SK-N-SH (cell line): Measurements from ENCODE around the gene ZNF646. TPM values are rescaled to one million over a fixed set of nuclear protein-coding genes. Genes with fewer than 3 reads are reported as not detected.

ENCODE experiments used
- CTCF ChIA-PET: fragments of 300-600, 350-600 bp; formaldehyde crosslinking; extraction: SDS; loops from one replicate; lab custom pipeline; 2021; lab: Yijun Ruan, JAX
- POLR2A ChIA-PET: fragments of 350-600 bp; sonication (Branson Sonifier 250); formaldehyde crosslinking; extraction: SDS; loops from one replicate; lab custom pipeline; 2020; ENCODE audit warnings: antibody characterized with exemption, inconsistent platforms; lab: Yijun Ruan, JAX
- DNase-seq: peaks from one replicate; pipeline ENCODE4 v3.0.0; 2012
- H2AFZ ChIP-seq: fragments of 200-600 bp; sonication (generic); 2 replicates; pipeline ENCODE4 v1.8.1; 2016; ENCODE audit warnings: antibody characterized with exemption, mild to moderate bottlenecking, low read depth
- H3F3A ChIP-seq: fragments of 200-600 bp; sonication (generic); replicated peaks from 2 replicates; pipeline ENCODE3; 2016; ENCODE audit warnings: antibody characterized with exemption, mild to moderate bottlenecking; ENCODE audit not compliant: insufficient read depth
- H3K27ac ChIP-seq, 2 experiments: fragments of 200-500 bp in 1 of 2; fragments of 200-600 bp in 1 of 2; sonication (Bioruptor generic) in 1 of 2; sonication (generic), shearing (Covaris generic) in 1 of 2; 2 replicates each; pipeline versions ENCODE4 v1.5.1 to v1.6.1; 2014 to 2016; ENCODE audit warnings: low read depth in 2 of 2, inconsistent platforms in 1 of 2, low read length in 1 of 2, mild to moderate bottlenecking in 1 of 2, mixed read lengths in 1 of 2
- H3K27me3 ChIP-seq: fragments of 200-600 bp; sonication (generic), shearing (Covaris generic); 2 replicates; pipeline ENCODE4 v1.6.1; 2016; ENCODE audit warnings: mixed run types; ENCODE audit not compliant: insufficient read depth
- H3K36me3 ChIP-seq, 2 experiments: fragments of 200-500 bp in 1 of 2; fragments of 200-600 bp in 1 of 2; sonication (Bioruptor generic) in 1 of 2; sonication (generic) in 1 of 2; replicated peaks in 1 of 2; 2 replicates each; pipeline versions ENCODE3 to v1.5.1; 2014 to 2016; ENCODE audit warnings: low read length in 1 of 2, mild to moderate bottlenecking in 1 of 2; ENCODE audit not compliant: insufficient read depth in 2 of 2, control insufficient read depth in 1 of 2
- H3K4me1 ChIP-seq, 2 experiments: fragments of 200-500 bp in 1 of 2; fragments of 200-600 bp in 1 of 2; sonication (Bioruptor generic) in 1 of 2; sonication (generic), shearing (Covaris generic) in 1 of 2; 2 replicates each; pipeline versions ENCODE4 v1.5.1 to v1.6.1; 2014 to 2016; ENCODE audit warnings: low read depth in 1 of 2, low read length in 1 of 2, mixed run types in 1 of 2; ENCODE audit not compliant: insufficient read depth in 2 of 2, control insufficient read depth in 1 of 2
- H3K4me2 ChIP-seq: fragments of 200-600 bp; sonication (generic), shearing (Covaris generic); 2 replicates; pipeline ENCODE4 v1.6.1; 2017; ENCODE audit warnings: mixed run types
- H3K4me3 ChIP-seq, 2 experiments: fragments of 200-500 bp in 1 of 2; fragments of 200-600 bp in 1 of 2; sonication (Bioruptor generic) in 1 of 2; sonication (generic), shearing (Covaris generic) in 1 of 2; 2 replicates each; pipeline versions ENCODE4 v1.5.1 to v1.8.1; 2014 to 2016; ENCODE audit warnings: low read depth in 2 of 2, inconsistent platforms in 1 of 2, low read length in 1 of 2, mild to moderate bottlenecking in 1 of 2, mixed read lengths in 1 of 2, moderate library complexity in 1 of 2
- H3K79me2 ChIP-seq: fragments of 200-600 bp; sonication (generic); 2 replicates; pipeline ENCODE4 v1.8.1; 2017; ENCODE audit warnings: mild to moderate bottlenecking; ENCODE audit not compliant: insufficient read depth
- H3K9ac ChIP-seq: fragments of 200-600 bp; sonication (generic); 2 replicates; pipeline ENCODE4 v1.6.1; 2017; ENCODE audit warnings: mixed run types
- H3K9me2 ChIP-seq: fragments of 200-600 bp; sonication (generic); 2 replicates; pipeline ENCODE4 v1.6.1; 2017; ENCODE audit warnings: mixed run types
- H3K9me3 ChIP-seq: fragments of 200-600 bp; sonication (generic); 2 replicates; pipeline ENCODE4 v1.6.1; 2017; ENCODE audit warnings: mixed run types, mild to moderate bottlenecking, moderate library complexity
- H4K20me1 ChIP-seq: fragments of 200-600 bp; sonication (generic); 2 replicates; pipeline ENCODE4 v1.6.1; 2017; ENCODE audit warnings: mild to moderate bottlenecking, mixed run types; ENCODE audit not compliant: insufficient read depth
- CHD2 ChIP-seq: fragments of 150-350 bp; IDR thresholded peaks from 2 replicates; pipeline ENCODE4 v1.6.1; 2018; ENCODE audit warnings: low read length; ENCODE audit not compliant: partially characterized antibody
- MEF2A ChIP-seq: IDR thresholded peaks from 2 replicates; pipeline ENCODE4 v1.4.0; 2012; ENCODE audit warnings: low read depth, borderline replicate concordance
- MXI1 ChIP-seq: IDR thresholded peaks from 2 replicates; pipeline ENCODE4 v1.6.1; 2012; ENCODE audit warnings: mild to moderate bottlenecking, low read depth, low read length, improper control_type of control experiment
- NFIC ChIP-seq: IDR thresholded peaks from 2 replicates; pipeline ENCODE4 v1.4.0; 2012; ENCODE audit warnings: borderline replicate concordance
- NRF1 ChIP-seq: IDR thresholded peaks from 2 replicates; pipeline ENCODE4 v1.6.1; 2012; ENCODE audit warnings: low read depth, mild to moderate bottlenecking, low read length
- POLR2AphosphoS5 ChIP-seq: IDR thresholded peaks from 2 replicates; pipeline ENCODE4 v1.6.1; 2012; ENCODE audit warnings: low read depth, low read length
- SMC3 ChIP-seq: IDR thresholded peaks from 2 replicates; pipeline ENCODE4 v1.6.1; 2012; ENCODE audit warnings: low read depth, low read length, improper control_type of control experiment
- TAF1 ChIP-seq: IDR thresholded peaks from 2 replicates; pipeline ENCODE4 v1.6.1; 2012; ENCODE audit warnings: low read depth, mild to moderate bottlenecking, low read length, moderate library complexity, borderline replicate concordance
- ZBTB33 ChIP-seq: IDR thresholded peaks from 2 replicates; pipeline ENCODE4 v1.4.0; 2012; ENCODE audit warnings: low read depth, borderline replicate concordance
- WGBS: methylation state at CpG from one replicate; pipeline ENCODE4 v1.1.6; 2017; ENCODE audit warnings: low lambda C conversion rate; 5-methylcytosine and 5-hydroxymethylcytosine counted together
- polyA plus RNA-seq, 3 experiments: library from polyadenylated mRNA; depleted of rRNA; stranded (reverse); fragments of >200 nt; gene quantifications; 2 replicates each; pipeline ENCODE4 v1.2.3, GENCODE V29; 2012
- TF ChIP-seq, protein P1 (sequence below): IDR thresholded peaks from 2 replicates; pipeline ENCODE4 v1.6.1; 2012; ENCODE audit warnings: mild to moderate bottlenecking, low read depth, low read length, moderate library complexity

ZNF646 gene
- polyA plus RNA-seq, 1 of the 3 experiments (the other 2 are of a cell fraction): 3.4 TPM

DNA sequence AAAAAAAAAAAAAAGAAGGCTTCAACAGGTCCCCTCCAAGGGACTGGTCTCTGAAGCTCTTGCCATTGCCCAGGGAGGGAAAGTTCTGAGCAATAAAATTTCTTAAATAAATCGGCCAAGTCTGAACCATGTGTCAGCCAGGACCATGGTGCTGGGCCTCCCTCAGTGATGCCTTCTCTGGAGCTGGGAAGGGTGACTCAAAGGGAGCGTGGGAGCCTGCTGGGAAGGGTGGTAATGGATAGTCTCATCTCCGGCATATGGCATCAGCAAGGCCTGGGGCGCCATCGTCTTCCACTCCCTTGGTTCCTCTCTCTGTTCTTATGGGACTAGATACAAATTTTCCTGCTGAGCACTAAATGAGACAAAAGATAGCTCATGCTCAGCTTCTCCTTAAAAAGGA lies 18.1 kb downstream of the ZNF646 start:
- Histone ChIP-seq H3K79me2 (peaks cover 56% of the 10 kb centered on the region), H3K4me2 (peak overlapping the region; percentile 100; the same call in 1 of the 2 replicates), H3K4me1 (peaks cover 4 to 16% of the 10 kb centered on the region in 2 experiments; a peak in 2 of 4 replicates), H3K9me3 (no peaks in the 10 kb centered on the region), H3K27me3 (no peaks in the 10 kb centered on the region), H3K27ac (peak overlapping the region in 1 of 2 experiments; percentile 44; a peak in 2 of 4 replicates), H3F3A (no peaks in the 10 kb centered on the region), H3K36me3 (peaks cover 0 to 10% of the 10 kb centered on the region in 2 experiments), H2AFZ (no peak overlapping the region), H4K20me1 (peaks cover 7% of the 10 kb centered on the region; the same call in 1 of the 2 replicates), H3K4me3 (no peak overlapping the region), H3K9ac (no peak overlapping the region), H3K9me2 (no peaks in the 10 kb centered on the region)
- DNase-seq: no peak
- TF ChIP-seq POLR2AphosphoS5 (no peak), MEF2A (no peak), MXI1 (no peak)
- POLR2A ChIA-PET: interaction anchor here (0.6 to 1.1 kb wide), 5 partner anchors 8 to 59 kb away, joined by 3 to 11 read pairs (median 3); partner anchors contain the start of genes KAT8, STX4, ZNF646 and ZNF668
- 80% methylated on average over 5 of the region's 5 CpGs for WGBS
- CTCF ChIA-PET: interaction anchor here (0.8 to 2.6 kb wide), 4 partner anchors 50 to 108 kb away, joined by 3 to 13 read pairs (median 3); partner anchors contain the start of gene HSD3B7

DNA sequence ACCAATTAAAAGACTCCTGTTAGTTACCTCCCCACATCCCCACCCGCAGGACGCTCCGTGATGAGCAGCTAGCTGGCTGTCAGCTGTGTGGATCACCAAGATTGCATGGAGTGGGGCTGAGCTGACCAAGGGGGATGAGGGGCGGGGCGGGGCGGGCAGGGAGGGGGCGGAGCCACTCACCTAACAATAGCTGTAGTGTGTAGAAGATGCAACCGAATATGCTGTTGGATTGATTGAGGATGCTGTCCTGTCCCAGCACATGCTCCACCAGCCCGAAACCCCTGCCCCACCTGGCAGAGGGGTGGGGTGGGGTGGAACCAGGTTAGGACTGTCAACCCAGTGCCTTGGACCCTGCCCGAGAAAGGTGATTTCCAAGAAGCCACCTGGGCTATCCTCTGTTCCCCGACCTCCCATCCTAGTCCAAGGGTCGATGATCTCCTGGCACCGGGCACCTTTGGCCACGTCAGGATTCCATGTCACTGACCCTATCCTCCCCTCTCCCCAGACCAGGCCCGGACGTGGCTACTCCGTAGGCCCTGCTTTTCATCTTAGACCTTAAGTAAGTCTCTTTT lies 19.0 kb downstream of the ZNF646 start:
- H3K4me1 ChIP-seq: peaks cover 4 to 16% of the 10 kb centered on the region in 2 experiments; a peak in 2 of 4 replicates
- DNase-seq: peak; percentile 87
- WGBS: 10% methylated on average over 11 of the region's 17 CpGs
- no peaks in the 10 kb centered on the region for H3F3A ChIP-seq
- no peaks in the 10 kb centered on the region for H3K9me3 ChIP-seq
- peaks cover 7% of the 10 kb centered on the region; the same call in 1 of the 2 replicates for H4K20me1 ChIP-seq
- H3K4me2 ChIP-seq: peak overlapping the region; percentile 100
- ChIA-PET POLR2A (interaction anchor here (0.9 to 1.8 kb wide), 8 partner anchors 7 to 349 kb away, joined by 3 to 11 read pairs (median 6); partner anchors contain the start of genes FUS, ZNF646, ZNF668 and ZNF843), CTCF (interaction anchor here (0.8 to 2.6 kb wide), 4 partner anchors 21 to 108 kb away, joined by 3 to 13 read pairs (median 3); partner anchors contain the start of gene HSD3B7)
- H3K9ac ChIP-seq: peak overlapping the region; percentile 92
- H3K4me3 ChIP-seq: peak overlapping the region; percentile 68 to 100
- H2AFZ ChIP-seq: no peak overlapping the region
- TF ChIP-seq SMC3: no peak
- TF ChIP-seq NRF1: no peak
- peak; percentile 36 for TF ChIP-seq CHD2
- TF ChIP-seq MXI1: peak; percentile 9; the same call in 1 of the 2 replicates
- TF ChIP-seq NFIC: no peak
- TF ChIP-seq TAF1: no peak
- no peak for TF ChIP-seq POLR2AphosphoS5
- TF ChIP-seq, protein P1, sequence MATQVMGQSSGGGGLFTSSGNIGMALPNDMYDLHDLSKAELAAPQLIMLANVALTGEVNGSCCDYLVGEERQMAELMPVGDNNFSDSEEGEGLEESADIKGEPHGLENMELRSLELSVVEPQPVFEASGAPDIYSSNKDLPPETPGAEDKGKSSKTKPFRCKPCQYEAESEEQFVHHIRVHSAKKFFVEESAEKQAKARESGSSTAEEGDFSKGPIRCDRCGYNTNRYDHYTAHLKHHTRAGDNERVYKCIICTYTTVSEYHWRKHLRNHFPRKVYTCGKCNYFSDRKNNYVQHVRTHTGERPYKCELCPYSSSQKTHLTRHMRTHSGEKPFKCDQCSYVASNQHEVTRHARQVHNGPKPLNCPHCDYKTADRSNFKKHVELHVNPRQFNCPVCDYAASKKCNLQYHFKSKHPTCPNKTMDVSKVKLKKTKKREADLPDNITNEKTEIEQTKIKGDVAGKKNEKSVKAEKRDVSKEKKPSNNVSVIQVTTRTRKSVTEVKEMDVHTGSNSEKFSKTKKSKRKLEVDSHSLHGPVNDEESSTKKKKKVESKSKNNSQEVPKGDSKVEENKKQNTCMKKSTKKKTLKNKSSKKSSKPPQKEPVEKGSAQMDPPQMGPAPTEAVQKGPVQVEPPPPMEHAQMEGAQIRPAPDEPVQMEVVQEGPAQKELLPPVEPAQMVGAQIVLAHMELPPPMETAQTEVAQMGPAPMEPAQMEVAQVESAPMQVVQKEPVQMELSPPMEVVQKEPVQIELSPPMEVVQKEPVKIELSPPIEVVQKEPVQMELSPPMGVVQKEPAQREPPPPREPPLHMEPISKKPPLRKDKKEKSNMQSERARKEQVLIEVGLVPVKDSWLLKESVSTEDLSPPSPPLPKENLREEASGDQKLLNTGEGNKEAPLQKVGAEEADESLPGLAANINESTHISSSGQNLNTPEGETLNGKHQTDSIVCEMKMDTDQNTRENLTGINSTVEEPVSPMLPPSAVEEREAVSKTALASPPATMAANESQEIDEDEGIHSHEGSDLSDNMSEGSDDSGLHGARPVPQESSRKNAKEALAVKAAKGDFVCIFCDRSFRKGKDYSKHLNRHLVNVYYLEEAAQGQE: no peak
- TF ChIP-seq ZBTB33: no peak
- TF ChIP-seq, all 33 proteins: peak for 2
- peak overlapping the region; percentile 19 to 73; a peak in 3 of 4 replicates for H3K27ac ChIP-seq
- no peaks in the 10 kb centered on the region for H3K27me3 ChIP-seq
- H3K79me2 ChIP-seq: peaks cover 56% of the 10 kb centered on the region
- H3K9me2 ChIP-seq: no peaks in the 10 kb centered on the region
- peaks cover 0 to 6% of the 10 kb centered on the region in 2 experiments for H3K36me3 ChIP-seq
